ENCODE data around the gene UBE2E3. TPM values are rescaled to one million over a fixed set of nuclear protein-coding genes. Genes with fewer than 3 reads are reported as not detected.

UBE2E3 gene
- total and polyA plus RNA-seq, 2 of the 4 experiments (the other 2 are of a cell fraction) = 106 to 114 TPM

DNA sequence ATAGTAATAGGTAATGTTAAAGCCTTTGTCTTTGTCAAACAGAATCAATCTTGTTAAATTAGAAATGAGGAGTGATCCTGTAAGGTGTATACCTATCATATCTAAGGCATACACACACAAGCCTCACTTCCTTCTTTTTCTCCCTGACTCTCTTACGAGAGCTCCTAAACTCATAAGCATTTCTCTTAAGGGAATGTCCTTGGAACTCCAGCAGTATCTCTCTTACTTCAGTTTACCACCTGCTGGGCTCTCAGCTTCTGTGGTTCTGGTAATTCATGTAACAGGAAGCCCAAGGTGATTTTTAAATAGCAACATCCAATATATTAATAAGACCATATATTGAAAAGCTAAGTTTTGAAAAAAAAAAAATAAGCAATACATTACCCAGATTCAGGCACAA lies 85.9 kb downstream of the UBE2E3 start:
- no peak for DNase-seq
- in situ Hi-C loops (cut with MboI; ENCODE audit: low sequenced_read_pairs) = no loop called here

More for the DNA sequence above, 85.9 kb downstream of the UBE2E3 start:
- no peak overlapping the region for H4K91ac ChIP-seq (ENCODE audit: insufficient read depth, low read depth, low read length)
- H4K5ac ChIP-seq (ENCODE audit: low read depth, low read length) = no peak overlapping the region
- H3K4ac ChIP-seq (ENCODE audit: low read depth, low read length) = no peak overlapping the region
- no TSS peak for BruUV-seq (replicated peaks)
- no CpG with 5 or more reads among the region's 1 CpG for WGBS, 2 experiments (ENCODE audit: extremely low coverage in 2 of 2, insufficient read length in 1 of 2)
- ChIA-PET POLR2A (ENCODE audit: unreplicated experiment) (no interaction called here), CTCF (no interaction called here)
- no peak overlapping the region for H3K4me3 ChIP-seq (ENCODE audit: insufficient read depth, low read depth, low read length)
- no peak for ATAC-seq (ENCODE audit: low read depth)
- no peak overlapping the region for H2AK5ac ChIP-seq (ENCODE audit: low read depth, low read length)
- H2BK120ac ChIP-seq (ENCODE audit: low read depth, low read length) = no peak overlapping the region
- no peak overlapping the region for H3K14ac ChIP-seq (replicated peaks; ENCODE audit: low read depth, low read length)
- TF ChIP-seq FOS (IDR thresholded peaks at IDR 0.05; ENCODE audit: low read depth, low read length) (no peak), MAFK (IDR thresholded peaks at IDR 0.05; ENCODE audit: low read depth, low read length) (no peak), CHD1 (IDR thresholded peaks at IDR 0.05; ENCODE audit: low read depth, low read length) (no peak), RCOR1 (IDR thresholded peaks at IDR 0.05; ENCODE audit: insufficient replicate concordance, low read length) (no peak), BHLHE40 (IDR thresholded peaks at IDR 0.05; ENCODE audit: low read depth, low read length) (no peak), RFX5 (IDR thresholded peaks at IDR 0.05; ENCODE audit: low read depth, low read length) (no peak), MXI1 (IDR thresholded peaks at IDR 0.05; ENCODE audit: borderline replicate concordance, low read depth, low read length) (no peak), MAZ (IDR thresholded peaks at IDR 0.05; ENCODE audit: borderline replicate concordance, low read depth, low read length) (no peak), SMC3 (IDR thresholded peaks at IDR 0.05; ENCODE audit: low read depth, low read length) (no peak), CEBPB (IDR thresholded peaks at IDR 0.05; ENCODE audit: low read depth, low read length) (no peak), POLR2A (IDR thresholded peaks at IDR 0.05; ENCODE audit: low read depth, low read length) (no peak), RAD21 (IDR thresholded peaks at IDR 0.05; ENCODE audit: low read length) (no peak)
- TF ChIP-seq, protein P1, sequence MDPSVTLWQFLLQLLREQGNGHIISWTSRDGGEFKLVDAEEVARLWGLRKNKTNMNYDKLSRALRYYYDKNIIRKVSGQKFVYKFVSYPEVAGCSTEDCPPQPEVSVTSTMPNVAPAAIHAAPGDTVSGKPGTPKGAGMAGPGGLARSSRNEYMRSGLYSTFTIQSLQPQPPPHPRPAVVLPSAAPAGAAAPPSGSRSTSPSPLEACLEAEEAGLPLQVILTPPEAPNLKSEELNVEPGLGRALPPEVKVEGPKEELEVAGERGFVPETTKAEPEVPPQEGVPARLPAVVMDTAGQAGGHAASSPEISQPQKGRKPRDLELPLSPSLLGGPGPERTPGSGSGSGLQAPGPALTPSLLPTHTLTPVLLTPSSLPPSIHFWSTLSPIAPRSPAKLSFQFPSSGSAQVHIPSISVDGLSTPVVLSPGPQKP (IDR thresholded peaks at IDR 0.05; ENCODE audit: borderline replicate concordance, low read depth, low read length) = no peak
- TF ChIP-seq, protein P2, sequence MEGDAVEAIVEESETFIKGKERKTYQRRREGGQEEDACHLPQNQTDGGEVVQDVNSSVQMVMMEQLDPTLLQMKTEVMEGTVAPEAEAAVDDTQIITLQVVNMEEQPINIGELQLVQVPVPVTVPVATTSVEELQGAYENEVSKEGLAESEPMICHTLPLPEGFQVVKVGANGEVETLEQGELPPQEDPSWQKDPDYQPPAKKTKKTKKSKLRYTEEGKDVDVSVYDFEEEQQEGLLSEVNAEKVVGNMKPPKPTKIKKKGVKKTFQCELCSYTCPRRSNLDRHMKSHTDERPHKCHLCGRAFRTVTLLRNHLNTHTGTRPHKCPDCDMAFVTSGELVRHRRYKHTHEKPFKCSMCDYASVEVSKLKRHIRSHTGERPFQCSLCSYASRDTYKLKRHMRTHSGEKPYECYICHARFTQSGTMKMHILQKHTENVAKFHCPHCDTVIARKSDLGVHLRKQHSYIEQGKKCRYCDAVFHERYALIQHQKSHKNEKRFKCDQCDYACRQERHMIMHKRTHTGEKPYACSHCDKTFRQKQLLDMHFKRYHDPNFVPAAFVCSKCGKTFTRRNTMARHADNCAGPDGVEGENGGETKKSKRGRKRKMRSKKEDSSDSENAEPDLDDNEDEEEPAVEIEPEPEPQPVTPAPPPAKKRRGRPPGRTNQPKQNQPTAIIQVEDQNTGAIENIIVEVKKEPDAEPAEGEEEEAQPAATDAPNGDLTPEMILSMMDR (conservative IDR thresholded peaks at IDR 0.05; ENCODE audit: low read depth, low read length) = no peak
- H2AFZ ChIP-seq (replicated peaks; ENCODE audit: low read length, poor library complexity) = no peak overlapping the region
- no peak overlapping the region for H3K23ac ChIP-seq (ENCODE audit: low read depth, low read length)
- H2AK9ac ChIP-seq (replicated peaks; ENCODE audit: low read depth, low read length, poor library complexity) = no peak overlapping the region
- no peak overlapping the region for H2BK5ac ChIP-seq (ENCODE audit: low read depth, low read length, poor library complexity, severe bottlenecking)
- no peak overlapping the region for H4K8ac ChIP-seq (ENCODE audit: low read depth in 2 of 2, low read length in 2 of 2)
- H3K18ac ChIP-seq (ENCODE audit: low read depth, low read length) = no peak overlapping the region
- no peak overlapping the region for H3K56ac ChIP-seq (ENCODE audit: extremely low read depth, insufficient read depth, low read length)
- dilution Hi-C loops (cut with HindIII; ENCODE audit: low sequenced_read_pairs, unreplicated experiment) = no loop called here
- H3K27ac ChIP-seq (ENCODE audit: insufficient read depth, low read length) = no peak overlapping the region
- no peaks in the 10 kb centered on the region for H3K9me3 ChIP-seq (ENCODE audit: control insufficient read depth, insufficient read depth, low read length)
- peaks cover 8 to 42% of the 10 kb centered on the region in 2 experiments; a peak in 3 of 4 replicates for H3K79me1 ChIP-seq (ENCODE audit: low read depth in 1 of 2, low read length in 2 of 2)
- H3K4me1 ChIP-seq (ENCODE audit: control insufficient read depth, insufficient read depth, low read length) = no peaks in the 10 kb centered on the region; the same call in 1 of the 2 replicates
- H3K4me2 ChIP-seq (ENCODE audit: low read depth, low read length) = no peak overlapping the region
- peaks cover 6% of the 10 kb centered on the region for H3K36me3 ChIP-seq (ENCODE audit: control insufficient read depth, insufficient read depth, low read length)
- no peak overlapping the region for H3K9ac ChIP-seq (ENCODE audit: low read depth, low read length)
- H2BK15ac ChIP-seq (ENCODE audit: low read depth, low read length) = no peak overlapping the region
- no peaks in the 10 kb centered on the region for H3K27me3 ChIP-seq (ENCODE audit: control insufficient read depth, insufficient read depth, low read length)
- H3K9me1 ChIP-seq (ENCODE audit: insufficient read depth, low read length) = 0 out of 2 replicates have a peak, but pooled peaks cover 4% of the 10 kb centered on the region
- H4K20me1 ChIP-seq (ENCODE audit: insufficient read depth, low read length) = peaks cover 4% of the 10 kb centered on the region; the same call in 1 of the 2 replicates
- no peak overlapping the region for H2BK20ac ChIP-seq (ENCODE audit: low read depth, low read length)
- intact Hi-C loops (cut with micrococcal nuclease) = no loop called here
